HG02938 (cell line): ENCODE data around the gene RPL28.

Source experiments
- ATAC-seq: cut with Tn5 transposase; IDR thresholded peaks from one replicate; pipeline ENCODE4 v1.9.1; 2021; ENCODE audit warnings: mild to moderate bottlenecking, moderate library complexity; ENCODE audit not compliant: unreplicated experiment

Gene RPL28

DNA sequence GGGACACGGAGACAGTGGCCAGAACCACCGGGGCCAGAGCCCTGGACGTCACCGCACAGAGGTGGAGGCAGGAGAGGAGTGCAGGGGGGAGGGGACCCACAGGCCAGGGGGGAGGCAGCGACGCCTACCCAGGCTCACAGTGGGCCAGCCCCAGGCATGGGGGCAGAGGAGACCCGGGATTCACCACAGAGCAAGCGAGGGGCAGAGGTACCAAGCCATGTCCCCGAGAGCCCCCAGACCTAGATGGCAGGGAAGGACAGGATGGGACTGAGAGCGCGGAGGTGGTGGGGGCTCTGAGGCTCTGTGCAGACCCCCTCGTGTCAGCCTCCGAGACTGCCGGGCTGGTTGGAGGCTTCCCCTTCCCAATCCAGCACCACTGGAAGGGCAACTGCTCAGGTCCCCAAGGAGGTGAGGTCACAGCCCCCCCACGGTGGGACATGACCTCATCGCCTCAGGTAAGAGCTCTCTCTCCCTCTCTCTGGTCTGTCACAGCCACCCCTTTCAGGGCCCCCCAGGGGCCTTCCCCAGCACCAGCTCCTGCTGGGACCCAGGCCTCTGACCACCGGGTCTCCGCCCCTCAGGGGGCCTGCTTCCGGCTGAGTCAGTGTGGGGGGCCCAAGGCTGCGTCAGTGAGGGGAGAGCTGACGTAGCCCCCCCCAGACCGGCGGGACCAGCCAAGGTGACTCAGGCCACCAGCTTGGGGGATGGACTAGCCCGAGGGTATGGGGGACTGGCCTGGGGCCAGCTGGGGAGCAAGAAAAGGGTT lies 13.2 kb upstream of the RPL28 start:
- no peak for ATAC-seq

GRCh38 chr19:55373306-55373992 lies 12.3 kb upstream of the RPL28 start:
- ATAC-seq = no peak

DNA sequence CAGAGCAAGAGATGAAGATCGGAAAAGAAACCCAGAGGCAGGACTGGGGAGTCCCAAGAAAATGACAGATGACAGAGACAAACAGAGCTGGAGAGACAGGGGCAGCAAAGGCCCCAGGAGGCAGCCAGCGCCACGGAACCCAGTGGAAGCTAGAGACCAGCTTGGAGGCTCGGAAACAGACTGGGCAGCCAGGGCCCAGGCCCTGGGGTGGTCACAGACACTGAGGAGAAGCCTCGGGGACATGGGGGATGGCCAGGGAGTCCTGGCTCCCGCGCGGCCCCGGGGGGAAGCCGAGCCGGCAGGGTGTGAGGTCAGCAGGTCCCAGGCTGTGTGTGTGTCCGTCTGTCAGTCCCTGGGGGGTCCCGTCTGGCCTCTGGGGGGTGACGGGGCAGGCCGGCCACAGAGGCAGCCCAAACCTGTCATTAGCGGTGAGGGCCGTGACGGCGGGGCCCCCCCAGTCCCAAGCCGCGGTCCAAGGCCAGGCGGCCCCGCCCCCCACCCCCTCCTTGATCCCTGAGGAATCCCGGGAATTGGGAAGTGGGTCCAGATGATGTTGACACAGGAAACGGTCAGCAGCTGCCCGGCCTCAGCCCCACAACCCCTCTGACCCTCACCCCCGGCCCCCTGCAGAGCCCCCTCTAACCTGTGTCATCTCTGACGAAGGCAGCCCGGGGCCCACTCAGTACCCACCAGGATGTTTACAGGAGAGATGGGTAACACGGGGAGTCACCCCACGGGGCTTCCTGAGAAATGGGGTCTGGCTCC lies 11.6 kb upstream of the RPL28 start:
- ATAC-seq = no peak

- no peak for ATAC-seq
Observed at GRCh38 chr19:55376241-55376933, 9.3 kb upstream of the RPL28 start, which contains the start of gene TMEM190. Gene TMEM190 (plus strand): TSS chr19:55376826. CDS start chr19:55376854, 28 bp downstream.

- ATAC-seq = no peak
Observed at GRCh38 chr19:55377356-55378131, 8.2 kb upstream of the RPL28 start.

DNA sequence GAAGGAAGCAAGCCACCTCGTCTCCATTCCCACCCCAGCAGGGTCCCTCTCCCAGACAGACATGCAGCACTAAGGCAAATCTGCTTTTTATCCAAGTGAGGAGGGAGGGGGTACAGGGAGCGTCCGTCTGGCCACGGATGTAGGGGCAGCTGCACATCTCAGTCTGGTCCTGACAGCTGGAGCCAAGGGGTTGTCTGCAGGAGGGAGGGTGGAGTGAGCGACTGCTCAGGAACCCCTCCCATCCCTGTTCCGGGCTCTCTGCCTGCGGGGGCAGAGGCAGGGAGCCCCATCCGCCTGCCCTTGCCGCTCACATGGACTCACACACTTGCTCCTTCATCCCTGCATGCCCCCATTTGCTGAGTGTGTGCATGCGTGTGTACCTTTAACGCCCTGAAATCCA lies 6.6 kb upstream of the RPL28 start:
- no peak for ATAC-seq

DNA sequence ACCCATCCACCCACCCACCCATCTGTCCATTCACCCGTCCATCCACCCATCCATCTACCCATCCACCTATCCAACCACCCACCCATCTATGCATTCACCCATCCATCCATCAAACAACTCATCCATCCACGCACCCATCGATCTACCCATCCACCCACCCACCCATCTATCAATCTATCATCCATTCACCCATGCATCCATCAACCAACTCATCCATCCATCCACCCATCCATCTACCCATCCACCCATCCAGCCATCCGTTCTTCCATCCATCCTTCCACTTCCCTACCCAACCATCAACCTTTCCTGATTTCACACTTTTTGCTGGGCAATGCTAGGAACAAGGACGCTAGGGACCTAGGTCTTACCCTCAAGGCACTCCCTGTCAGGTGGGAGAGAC lies 3.7 kb upstream of the RPL28 start:
- no peak for ATAC-seq

DNA sequence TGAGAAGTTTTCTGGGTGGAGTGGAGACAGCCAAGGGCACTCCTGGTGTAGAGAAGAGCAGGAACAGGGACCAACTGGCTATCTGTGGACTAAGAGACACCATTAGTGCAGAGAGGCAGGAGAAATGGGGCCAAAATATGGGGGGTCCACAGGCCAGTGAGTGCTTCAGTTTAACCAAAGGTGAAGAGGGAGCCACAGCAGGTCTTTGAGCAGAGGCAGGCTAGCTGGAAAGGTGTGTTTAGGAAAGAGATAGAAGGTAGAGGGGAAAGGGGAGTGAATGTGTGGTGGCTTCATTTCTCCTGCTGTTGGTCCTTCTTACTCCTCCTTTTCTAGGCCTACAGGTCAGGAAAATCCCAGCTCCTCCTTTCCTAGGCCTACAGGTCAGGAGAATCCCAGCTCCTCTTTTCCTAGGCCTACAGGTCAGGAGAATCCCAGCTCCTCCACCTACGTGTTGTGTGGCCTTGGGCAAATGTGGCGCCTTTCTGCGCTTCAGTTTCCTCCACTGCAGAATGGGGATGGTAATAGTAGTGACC lies 3.1 kb upstream of the RPL28 start:
- ATAC-seq = no peak

DNA sequence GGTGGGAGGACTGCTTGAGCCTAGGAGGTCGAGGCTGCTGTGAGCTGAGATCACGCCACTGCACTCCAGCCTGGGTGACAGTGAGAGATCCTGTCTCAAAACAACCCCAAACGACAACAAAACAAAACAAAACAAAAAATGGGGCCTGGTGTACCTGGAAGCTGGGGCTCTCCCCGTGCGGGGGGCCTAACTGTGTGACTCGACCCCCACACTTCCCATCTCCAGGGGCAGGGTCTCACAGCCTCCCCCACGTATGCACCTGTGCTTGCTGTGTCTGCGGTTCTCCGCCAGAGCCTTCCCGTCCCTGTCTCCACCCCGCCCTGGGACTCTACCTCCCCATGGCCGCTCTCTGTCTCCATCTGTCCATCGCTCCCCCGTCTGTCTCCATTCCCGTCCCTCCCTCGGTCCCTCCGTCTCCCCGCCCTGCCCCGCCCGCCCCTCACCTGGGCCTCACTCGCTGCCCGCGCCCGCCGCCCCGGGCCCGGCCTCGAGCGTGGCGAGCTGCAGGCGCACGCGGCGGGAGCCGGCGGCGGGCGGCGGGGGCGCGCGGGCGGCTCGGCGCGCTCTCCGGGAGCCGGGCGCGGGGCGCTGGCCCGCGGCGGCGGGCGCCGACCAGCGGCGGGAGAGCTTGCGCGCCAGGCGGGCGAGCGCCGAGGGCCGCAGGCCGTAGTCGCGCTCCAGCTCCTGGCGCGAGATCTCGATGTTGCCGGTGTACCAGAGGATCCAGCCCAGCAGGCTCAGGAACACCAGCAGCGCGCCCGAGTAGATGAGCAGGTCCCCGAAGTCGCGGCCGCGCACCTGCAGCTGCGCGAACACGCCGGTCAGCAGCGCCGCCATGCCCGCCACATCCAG lies 2.2 kb upstream of the RPL28 start:
- ATAC-seq = no peak

DNA sequence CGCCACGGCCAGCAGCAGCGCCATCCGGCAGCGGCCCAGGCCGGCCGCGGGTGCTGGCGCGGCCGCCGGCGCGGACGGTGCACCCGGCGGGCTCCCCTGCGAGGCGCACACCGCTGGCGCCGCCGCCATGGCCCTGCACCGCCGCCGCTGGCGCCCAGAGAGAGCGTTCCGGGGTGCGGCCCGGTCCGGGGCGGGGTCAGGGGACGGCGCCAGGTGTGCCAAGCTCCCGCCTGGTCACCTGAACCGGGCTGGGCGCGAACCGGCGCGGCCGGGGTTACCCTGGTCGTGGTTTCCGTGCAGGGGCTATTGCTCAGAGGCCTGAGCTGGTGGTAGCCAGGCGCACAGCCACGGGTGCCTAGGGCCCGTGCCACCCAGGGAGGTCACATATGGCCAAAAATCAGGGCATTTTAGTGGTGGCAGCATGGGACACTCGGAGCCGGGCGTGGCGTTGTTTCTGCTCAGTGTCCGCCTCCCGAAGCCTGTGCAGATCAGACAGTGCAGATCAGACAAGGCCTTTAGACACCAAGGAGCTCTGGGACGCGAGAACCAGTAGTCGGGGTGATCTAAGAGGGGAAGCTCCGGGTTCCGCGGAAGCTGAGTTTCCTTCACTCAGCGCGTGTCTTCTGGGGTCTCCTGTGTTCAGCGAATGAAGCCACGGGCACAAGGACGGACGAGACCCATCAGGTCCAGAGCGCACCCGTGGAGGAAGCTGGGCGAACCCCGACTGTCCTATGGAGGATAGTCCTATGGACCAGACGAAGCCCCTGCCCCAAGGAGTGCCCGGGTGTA lies 1.4 kb upstream of the RPL28 start, which contains the start of gene TMEM238:
TMEM238 (minus strand) TSS at position 162 of the 789 bp plus-strand sequence; CDS start at position 129, 33 bp downstream.
- ATAC-seq = no peak

GRCh38 chr19:55384920-55385723 lies 610 bp upstream of the RPL28 start:
- ATAC-seq = peak; percentile 58

GRCh38 chr19:55386493-55386971 lies 800 bp downstream of the RPL28 start:
- no peak for ATAC-seq

GRCh38 chr19:55387736-55388497 lies 2.2 kb downstream of the RPL28 start:
- ATAC-seq = no peak

DNA sequence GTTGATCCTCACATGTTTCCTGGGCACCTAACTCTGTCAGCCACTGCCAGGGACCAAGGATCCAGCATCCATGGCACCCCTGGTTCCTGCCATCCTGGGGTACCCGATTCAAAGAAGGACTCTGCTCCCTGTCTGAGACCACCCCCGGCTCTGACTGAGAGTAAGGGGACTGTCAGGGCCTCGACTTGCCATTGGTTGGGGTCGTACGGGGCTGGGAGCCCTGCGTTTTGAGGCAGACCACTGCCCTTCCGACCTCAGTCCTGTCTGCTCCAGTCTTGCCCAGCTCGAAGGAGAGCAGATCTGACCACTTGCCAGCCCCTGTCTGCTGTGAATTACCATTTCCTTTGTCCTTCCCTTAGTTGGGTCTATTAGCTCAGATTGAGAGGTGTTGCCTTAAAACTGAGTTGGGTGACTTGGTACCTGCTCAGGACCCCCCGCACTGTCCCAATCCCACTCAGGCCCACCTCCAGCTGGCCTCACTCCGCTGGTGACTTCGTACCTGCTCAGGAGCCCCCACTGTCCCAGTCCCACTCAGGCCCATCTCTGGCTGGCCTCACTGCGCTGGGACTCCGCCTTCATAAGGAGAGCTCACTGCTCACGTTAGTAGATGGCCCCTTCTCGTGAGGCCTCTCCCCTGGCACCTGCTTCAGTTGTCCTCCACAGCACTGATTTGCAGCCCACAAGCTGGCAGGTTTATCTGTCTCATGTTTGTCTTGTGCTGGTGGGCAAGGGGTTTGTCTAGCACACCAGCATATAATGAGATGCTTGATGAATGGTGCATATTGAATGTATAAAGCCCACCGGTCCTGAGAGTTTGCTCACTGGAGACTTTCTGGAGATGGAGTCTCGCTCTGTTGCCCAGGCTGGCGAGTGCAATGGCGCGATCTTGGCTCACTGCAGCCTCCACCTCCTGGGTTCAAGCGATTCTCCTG lies 3.9 kb downstream of the RPL28 start:
- ATAC-seq = no peak

- no peak for ATAC-seq
Observed at GRCh38 chr19:55390461-55390880, 4.7 kb downstream of the RPL28 start.
